ENCODE results near the gene TAC4.

DNA sequence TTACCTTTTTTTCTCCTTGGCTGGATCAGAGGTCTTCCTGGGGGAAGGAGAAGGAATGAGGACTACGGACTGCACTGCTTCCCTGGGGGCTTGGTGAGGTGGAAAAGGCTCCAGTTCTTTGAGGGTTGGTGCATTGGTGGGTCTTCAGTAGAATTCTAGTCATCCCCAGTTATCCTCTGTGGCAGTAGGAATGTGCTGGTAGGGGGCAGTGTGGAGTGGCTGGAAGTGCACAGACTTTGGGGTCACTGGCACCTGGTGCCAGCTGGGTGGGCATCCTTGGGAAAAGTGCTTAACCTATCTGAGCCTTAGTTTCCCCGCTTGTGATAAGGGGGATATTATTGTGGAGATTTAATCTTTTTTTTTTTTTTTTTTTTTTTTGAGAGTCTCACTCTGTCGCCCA lies 6.3 kb downstream of the TAC4 start:
- TF ChIP-seq, protein P1, sequence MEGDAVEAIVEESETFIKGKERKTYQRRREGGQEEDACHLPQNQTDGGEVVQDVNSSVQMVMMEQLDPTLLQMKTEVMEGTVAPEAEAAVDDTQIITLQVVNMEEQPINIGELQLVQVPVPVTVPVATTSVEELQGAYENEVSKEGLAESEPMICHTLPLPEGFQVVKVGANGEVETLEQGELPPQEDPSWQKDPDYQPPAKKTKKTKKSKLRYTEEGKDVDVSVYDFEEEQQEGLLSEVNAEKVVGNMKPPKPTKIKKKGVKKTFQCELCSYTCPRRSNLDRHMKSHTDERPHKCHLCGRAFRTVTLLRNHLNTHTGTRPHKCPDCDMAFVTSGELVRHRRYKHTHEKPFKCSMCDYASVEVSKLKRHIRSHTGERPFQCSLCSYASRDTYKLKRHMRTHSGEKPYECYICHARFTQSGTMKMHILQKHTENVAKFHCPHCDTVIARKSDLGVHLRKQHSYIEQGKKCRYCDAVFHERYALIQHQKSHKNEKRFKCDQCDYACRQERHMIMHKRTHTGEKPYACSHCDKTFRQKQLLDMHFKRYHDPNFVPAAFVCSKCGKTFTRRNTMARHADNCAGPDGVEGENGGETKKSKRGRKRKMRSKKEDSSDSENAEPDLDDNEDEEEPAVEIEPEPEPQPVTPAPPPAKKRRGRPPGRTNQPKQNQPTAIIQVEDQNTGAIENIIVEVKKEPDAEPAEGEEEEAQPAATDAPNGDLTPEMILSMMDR (IDR thresholded peaks at IDR 0.05) = peak; percentile 23; the same call in 1 of the 2 replicates
- TF ChIP-seq ZFX (IDR thresholded peaks at IDR 0.05; ENCODE audit: borderline replicate concordance) = no peak
